CD14-positive monocyte (primary cell): Measurements from ENCODE around the gene LGALS3BP. TPM values are rescaled to one million over a fixed set of nuclear protein-coding genes. Genes with fewer than 3 reads are reported as not detected.
A peak's percentile ranks its signal among the peaks of the same experiment; 100 is the strongest.

Experiments used
- DNase-seq, 3 donors: peaks; one replicate each; pipeline ENCODE4 v3.0.0-alpha.2; 2011 to 2022
- H2AFZ ChIP-seq: 2 replicates; pipeline ENCODE4 v1.6.0; 2012; ENCODE audit warnings: mild to moderate bottlenecking, low read depth, low read length, inconsistent platforms; ENCODE audit not compliant: insufficient read depth, poor library complexity, severe bottlenecking
- H3K27ac ChIP-seq, 2 donors: 1 replicate in 1 of 2; 2 replicates in 1 of 2; pipeline ENCODE4 v1.5.1; 2012 to 2013; ENCODE audit warnings: low read length in 2 of 2, control low read depth in 1 of 2, inconsistent platforms in 1 of 2, low read depth in 1 of 2, mild to moderate bottlenecking in 1 of 2
- H3K27me3 ChIP-seq, 2 donors: one replicate each; pipeline versions ENCODE4 v1.6.0 to v1.6.1; 2011 to 2013; ENCODE audit warnings: low read length in 2 of 2; ENCODE audit not compliant: control insufficient read depth in 2 of 2, insufficient read depth in 2 of 2
- H3K36me3 ChIP-seq, 2 donors: replicated peaks in 1 of 2; 1 replicate in 1 of 2; 2 replicates in 1 of 2; pipeline versions ENCODE4 v1.5.1 to v1.6.1; 2012 to 2013; ENCODE audit warnings: low read length in 2 of 2, control low read depth in 1 of 2, inconsistent platforms in 1 of 2, mild to moderate bottlenecking in 1 of 2; ENCODE audit not compliant: insufficient read depth in 2 of 2, control insufficient read depth in 1 of 2
- H3K4me1 ChIP-seq, 2 donors: 1 replicate in 1 of 2; 2 replicates in 1 of 2; pipeline versions ENCODE4 v1.5.1 to v1.6.1; 2012 to 2013; ENCODE audit warnings: low read length in 2 of 2, control low read depth in 1 of 2, inconsistent platforms in 1 of 2, mild to moderate bottlenecking in 1 of 2, moderate library complexity in 1 of 2; ENCODE audit not compliant: insufficient read depth in 2 of 2, control insufficient read depth in 1 of 2
- H3K4me2 ChIP-seq: replicated peaks from 2 replicates; pipeline ENCODE3; 2012; ENCODE audit warnings: low read length, moderate library complexity, mild to moderate bottlenecking; ENCODE audit not compliant: poor library complexity, severe bottlenecking; ENCODE audit errors: extremely low read depth
- H3K4me3 ChIP-seq, 3 experiments: fragments of 200-600 bp in 1 of 3; sonication (generic) in 1 of 3; replicated peaks in 1 of 3; 1 replicate in 2 of 3; 2 replicates in 1 of 3; pipeline ENCODE4 v1.5.1; 2011 to 2013; ENCODE audit warnings: low read length in 3 of 3, mild to moderate bottlenecking in 3 of 3, control low read depth in 2 of 3, low read depth in 2 of 3, inconsistent platforms in 1 of 3, moderate library complexity in 1 of 3
- H3K79me2 ChIP-seq: 2 replicates; pipeline ENCODE4 v1.6.0; 2012; ENCODE audit warnings: mild to moderate bottlenecking, control low read depth, inconsistent platforms, low read length, moderate library complexity; ENCODE audit not compliant: insufficient read depth
- H3K9ac ChIP-seq: 2 replicates; pipeline ENCODE4 v1.6.0; 2017; ENCODE audit warnings: low read length, mild to moderate bottlenecking; ENCODE audit not compliant: insufficient read depth, poor library complexity, severe bottlenecking
- H3K9me3 ChIP-seq, 2 donors: replicated peaks in 1 of 2; 1 replicate in 1 of 2; 2 replicates in 1 of 2; pipeline versions ENCODE4 v1.5.1 to v1.6.1; 2012 to 2013; ENCODE audit warnings: low read length in 2 of 2, control low read depth in 1 of 2; ENCODE audit not compliant: control insufficient read depth in 1 of 2, insufficient read depth in 1 of 2
- H4K20me1 ChIP-seq: 2 replicates; pipeline ENCODE4 v1.6.0; 2012; ENCODE audit warnings: mild to moderate bottlenecking, low read length, control low read depth, moderate library complexity; ENCODE audit not compliant: insufficient read depth
- H3K27ac Mint-ChIP-seq, 7 donors: one replicate each; pipeline ENCODE4 v1.8.0; 2020; ENCODE audit warnings: mild to moderate bottlenecking in 7 of 7, mixed read lengths in 7 of 7, moderate library complexity in 6 of 7, inconsistent platforms in 2 of 7
- H3K27me3 Mint-ChIP-seq, 3 donors: one replicate each; pipeline ENCODE4 v1.8.0; 2021 to 2022; ENCODE audit warnings: low read depth in 3 of 3, mild to moderate bottlenecking in 3 of 3, mixed read lengths in 3 of 3, moderate library complexity in 3 of 3, inconsistent platforms in 1 of 3
- H3K36me3 Mint-ChIP-seq, 2 donors: one replicate each; pipeline ENCODE4 v1.8.0; 2020; ENCODE audit warnings: mixed read lengths in 2 of 2, inconsistent platforms in 1 of 2, mild to moderate bottlenecking in 1 of 2
- H3K4me1 Mint-ChIP-seq: one replicate; pipeline ENCODE4 v1.8.0; 2020; ENCODE audit warnings: mild to moderate bottlenecking, mixed read lengths
- H3K4me3 Mint-ChIP-seq, 2 donors: one replicate each; pipeline ENCODE4 v1.8.0; 2020; ENCODE audit warnings: mild to moderate bottlenecking in 2 of 2, mixed read lengths in 2 of 2, moderate library complexity in 1 of 2
- H3K9me3 Mint-ChIP-seq, 7 donors: one replicate each; pipeline ENCODE4 v1.8.0; 2020 to 2022; ENCODE audit warnings: mixed read lengths in 7 of 7, mild to moderate bottlenecking in 6 of 7, moderate library complexity in 6 of 7, inconsistent platforms in 2 of 7
- CTCF ChIP-seq: fragments of 200-600 bp; IDR thresholded peaks from one replicate; pipeline ENCODE4 v1.8.0; 2022; ENCODE audit warnings: antibody characterized with exemption, mild to moderate bottlenecking
- WGBS: methylation state at CpG from one replicate; pipeline ENCODE4 v1.1.5; 2013; ENCODE audit warnings: missing lambda C conversion rate; ENCODE audit not compliant: insufficient coverage; 5-methylcytosine and 5-hydroxymethylcytosine counted together
- intact Hi-C, 2 donors: fragments of 100-400 bp; cut with micrococcal nuclease; formaldehyde crosslinking; loops; one replicate each; pipeline versions ENCODE4 v1.15.0 to v1.15.1; 2023
- polyA plus RNA-seq, 3 donors: library from polyadenylated mRNA; depleted of rRNA in 1 of 3; unstranded in 2 of 3; stranded (reverse) in 1 of 3; fragments of 300-500 nt in 2 of 3; fragments of >200 nt in 1 of 3; fragmentation: Illumina TruSeq in 2 of 3; gene quantifications; 1 replicate in 2 of 3; 2 replicates in 1 of 3; pipeline ENCODE4 v1.2.3, GENCODE V29; 2012 to 2021

Gene LGALS3BP
- polyA plus RNA-seq, 3 donors, result 11.4 to 12.0 (median 11.7) TPM

DNA sequence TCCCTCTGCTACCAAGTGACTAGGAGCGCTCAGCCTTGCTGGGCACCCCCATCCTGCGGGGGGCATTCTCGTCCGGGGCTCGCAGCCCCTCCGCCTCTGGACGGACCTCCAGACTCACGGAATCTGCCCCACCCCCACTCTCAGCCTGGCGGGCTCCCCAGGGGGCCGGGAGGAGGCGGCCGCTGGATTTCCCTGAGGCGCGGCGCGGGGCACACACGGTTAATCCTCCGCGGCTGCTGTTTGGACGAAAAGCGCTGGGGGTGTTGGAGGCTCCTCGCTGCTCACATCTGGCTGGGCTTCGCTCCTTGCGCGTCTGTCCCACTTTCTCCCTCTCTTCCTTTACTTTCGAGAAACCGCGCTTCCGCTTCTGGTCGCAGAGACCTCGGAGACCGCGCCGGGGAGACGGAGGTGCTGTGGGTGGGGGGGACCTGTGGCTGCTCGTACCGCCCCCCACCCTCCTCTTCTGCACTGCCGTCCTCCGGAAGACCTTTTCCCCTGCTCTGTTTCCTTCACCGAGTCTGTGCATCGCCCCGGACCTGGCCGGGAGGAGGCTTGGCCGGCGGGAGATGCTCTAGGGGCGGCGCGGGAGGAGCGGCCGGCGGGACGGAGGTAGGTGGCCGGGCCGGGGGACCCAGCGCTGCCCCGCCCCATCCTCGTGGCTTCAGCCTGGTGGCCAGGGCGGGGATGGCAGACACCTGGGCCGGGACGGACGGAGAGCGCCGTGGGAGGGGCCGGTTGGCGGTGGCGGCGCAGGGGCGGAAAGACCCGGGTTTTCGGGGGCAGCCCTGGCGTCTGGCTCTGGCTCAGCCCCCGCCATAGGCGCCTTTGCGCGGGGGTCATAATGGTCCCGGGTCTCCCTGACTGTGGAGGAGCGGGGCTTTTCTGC is 44.4 kb upstream of the LGALS3BP start, which contains the start of gene C1QTNF1:
Gene C1QTNF1 (plus strand): TSS at position 284 of the 886 bp plus-strand sequence. CDS start 19,800 bp downstream, outside the sequence.
- no peaks in the 10 kb centered on the region for H3K36me3 ChIP-seq
- peaks cover 0 to 18% (median 5%) of the 10 kb centered on the region in 7 donors for H3K9me3 Mint-ChIP-seq
- DNase-seq, result peak in 2 of 3 donors; percentile 13 to 26
- peaks cover 0 to 2% of the 10 kb centered on the region in 2 donors for H3K9me3 ChIP-seq
- peak within 1 kb of the TSS; percentile 72 to 94 for H3K4me3 Mint-ChIP-seq
- peak within 1 kb of the TSS; percentile 71 for H2AFZ ChIP-seq
- peaks cover 83 to 92% (median 88%) of the 10 kb centered on the region in 3 donors for H3K27me3 Mint-ChIP-seq
- WGBS, result 2% methylated on average over 56 of the region's 77 CpGs
- intact Hi-C loops, result no loop called here
- peak within 1 kb of the TSS in 1 of 7 donors; percentile 69 for H3K27ac Mint-ChIP-seq
- peaks cover 3 to 4% of the 10 kb centered on the region in 2 donors for H3K36me3 Mint-ChIP-seq
- H3K9ac ChIP-seq, result no peak within 1 kb of the TSS
- TF ChIP-seq CTCF, result peak; percentile 25
- no peaks in the 10 kb centered on the region for H3K79me2 ChIP-seq
- H3K4me1 Mint-ChIP-seq, result peaks cover 13% of the 10 kb centered on the region
- H4K20me1 ChIP-seq, result no peaks in the 10 kb centered on the region
- H3K27me3 ChIP-seq, result peaks cover 34 to 81% of the 10 kb centered on the region in 2 donors
- H3K4me3 ChIP-seq, result peak within 1 kb of the TSS in 1 of 3 experiments; percentile 65
- H3K4me2 ChIP-seq, result peak within 1 kb of the TSS; percentile 68
- H3K4me1 ChIP-seq, result peaks cover 11% of the 10 kb centered on the region in 2 donors
- H3K27ac ChIP-seq, result no peak within 1 kb of the TSS

DNA sequence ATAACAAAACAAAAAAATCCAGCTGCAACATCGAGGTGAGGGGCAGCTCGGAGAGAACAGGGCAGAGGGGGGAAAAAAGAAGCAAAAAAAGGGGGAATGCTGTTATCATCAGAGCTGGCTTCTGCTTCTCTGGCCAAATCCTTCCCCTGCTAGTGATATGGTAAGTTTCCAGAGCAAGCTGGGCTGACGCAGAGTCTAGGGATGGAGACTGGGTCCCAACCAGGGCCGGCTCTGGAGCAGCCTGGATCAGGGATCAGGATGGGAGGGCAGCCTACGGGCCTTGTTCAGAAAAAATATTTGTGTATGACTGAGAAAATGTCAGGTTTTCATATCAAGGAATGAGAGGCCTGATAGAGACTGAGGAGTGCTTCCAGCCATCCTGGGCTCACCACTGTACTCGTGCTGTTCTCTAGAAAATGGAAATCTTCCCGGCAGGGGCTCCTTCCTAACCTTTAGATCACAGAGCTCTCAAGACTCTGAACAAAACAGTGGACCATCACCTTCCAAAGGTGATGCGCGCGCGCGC is 43.5 kb upstream of the LGALS3BP start:
- Mint-ChIP-seq H3K4me1 (peaks cover 13% of the 10 kb centered on the region), H3K36me3 (peaks cover 3 to 4% of the 10 kb centered on the region in 2 donors), H3K4me3 (peak overlapping the region in 1 of 2 donors; percentile 94), H3K27ac (no peak overlapping the region), H3K9me3 (peaks cover 0 to 18% (median 5%) of the 10 kb centered on the region in 7 donors), H3K27me3 (peaks cover 79 to 83% (median 82%) of the 10 kb centered on the region in 3 donors)
- Histone ChIP-seq H3K9me3 (peaks cover 0 to 2% of the 10 kb centered on the region in 2 donors), H3K4me2 (no peak overlapping the region), H2AFZ (no peak overlapping the region), H3K79me2 (no peaks in the 10 kb centered on the region), H3K27ac (no peak overlapping the region), H4K20me1 (no peaks in the 10 kb centered on the region), H3K4me3 (no peak overlapping the region), H3K27me3 (peaks cover 34 to 80% of the 10 kb centered on the region in 2 donors), H3K9ac (no peak overlapping the region), H3K36me3 (no peaks in the 10 kb centered on the region), H3K4me1 (peaks cover 11% of the 10 kb centered on the region in 2 donors)
- no peak for DNase-seq
- intact Hi-C loops, result no loop called here
- WGBS, result 90% methylated on average over 2 of the region's 12 CpGs
- TF ChIP-seq CTCF, result no peak
